Epithelial cell of esophagus (primary cell): ENCODE results near the gene GPER1.

Experiments
- DNase-seq: peaks from one replicate; pipeline ENCODE4 v3.0.0; 2010; ENCODE audit warnings: low read depth
- H3K4me3 ChIP-seq: 2 replicates; pipeline ENCODE4 v1.5.1; 2011; ENCODE audit warnings: mild to moderate bottlenecking, low read length, control low read depth
- CTCF ChIP-seq: IDR thresholded peaks from 2 replicates; pipeline ENCODE4 v1.5.1; 2011; ENCODE audit warnings: low read depth, mild to moderate bottlenecking, low read length, control low read depth, inconsistent platforms; ENCODE audit not compliant: insufficient read depth; ENCODE audit errors: missing control alignments

GPER1 gene

GRCh38 chr7:1058821-1059199, 29.1 kb upstream of the GPER1 start:
- DNase-seq, result no peak
- no peak for TF ChIP-seq CTCF
- no peak overlapping the region for H3K4me3 ChIP-seq

- H3K4me3 ChIP-seq, result no peak overlapping the region
- no peak for TF ChIP-seq CTCF
- DNase-seq, result peak; percentile 77
These were observed 28.5 kb upstream of the GPER1 start for GRCh38 chr7:1059200-1060091.

GRCh38 chr7:1060315-1061072, 27.4 kb upstream of the GPER1 start:
- no peak for TF ChIP-seq CTCF
- no peak for DNase-seq
- H3K4me3 ChIP-seq, result peak overlapping the region; percentile 3

- no peak for DNase-seq
- no peak overlapping the region for H3K4me3 ChIP-seq
- TF ChIP-seq CTCF, result no peak
These were observed 26.7 kb upstream of the GPER1 start for GRCh38 chr7:1061180-1061579.

GRCh38 chr7:1062296-1063294, 25.3 kb upstream of the GPER1 start:
- no peak for TF ChIP-seq CTCF
- no peak overlapping the region for H3K4me3 ChIP-seq
- DNase-seq, result peak; percentile 78

GRCh38 chr7:1063361-1063760, 24.6 kb upstream of the GPER1 start:
- no peak overlapping the region for H3K4me3 ChIP-seq
- DNase-seq, result no peak
- TF ChIP-seq CTCF, result no peak
